H1 (cell line): Measurements from ENCODE around the gene PNPLA3. TPM values are rescaled to one million over a fixed set of nuclear protein-coding genes. Genes with fewer than 3 reads are reported as not detected.

Experiments used
- CTCF ChIA-PET: fragments of 300-600 bp; sonication (Branson Sonifier 250); formaldehyde crosslinking; loops from one replicate; lab custom pipeline; 2021; ENCODE audit not compliant: partially characterized antibody; lab: Charles Lee
- POLR2A ChIA-PET: fragments of 300-600 bp; sonication (Branson Sonifier 250); formaldehyde crosslinking; loops from one replicate; lab custom pipeline; 2021; ENCODE audit warnings: inconsistent platforms; ENCODE audit not compliant: partially characterized antibody; lab: Charles Lee
- DNase-seq, 2 experiments: peaks; one replicate each; pipeline versions ENCODE4 v3.0.0 to v3.0.0-alpha.2; 2010 to 2022; ENCODE audit warnings: low spot score in 2 of 2, low read depth in 1 of 2, mixed read lengths in 1 of 2
- FAIRE-seq: peaks from 2 replicates; lab custom pipeline; 2011; peaks lifted over from hg19 to GRCh38; lab: Jason Lieb, UNC
- H2AFZ ChIP-seq: 2 replicates; pipeline ENCODE4 v1.8.1; 2012; ENCODE audit warnings: low read length, inconsistent platforms
- H2AK5ac ChIP-seq: 2 replicates; pipeline ENCODE4 v1.6.1; 2013; ENCODE audit warnings: low read depth, low read length
- H2BK120ac ChIP-seq: replicated peaks from 2 replicates; pipeline ENCODE3; 2013; ENCODE audit warnings: low read depth, low read length, inconsistent platforms
- H2BK12ac ChIP-seq: 2 replicates; pipeline ENCODE4 v1.6.1; 2013; ENCODE audit warnings: low read depth, low read length
- H2BK15ac ChIP-seq: 2 replicates; pipeline ENCODE4 v1.6.1; 2013; ENCODE audit warnings: low read length
- H2BK20ac ChIP-seq: 2 replicates; pipeline ENCODE4 v1.6.1; 2013; ENCODE audit warnings: low read length
- H2BK5ac ChIP-seq: 2 replicates; pipeline ENCODE4 v1.6.1; 2013; ENCODE audit warnings: low read depth, low read length
- H3K14ac ChIP-seq: 2 replicates; pipeline ENCODE4 v1.6.1; 2013; ENCODE audit warnings: inconsistent platforms; ENCODE audit not compliant: insufficient read length
- H3K18ac ChIP-seq: 2 replicates; pipeline ENCODE4 v1.6.1; 2013; ENCODE audit warnings: low read length; ENCODE audit errors: extremely low read depth
- H3K23ac ChIP-seq: 2 replicates; pipeline ENCODE4 v1.6.1; 2013; ENCODE audit warnings: inconsistent platforms; ENCODE audit not compliant: insufficient read length
- H3K23me2 ChIP-seq: 2 replicates; pipeline ENCODE4 v1.6.1; 2013; ENCODE audit warnings: low read depth, low read length
- H3K27ac ChIP-seq: 2 replicates; pipeline ENCODE4 v1.6.1; 2011; ENCODE audit warnings: low read depth, low read length, inconsistent platforms
- H3K27me3 ChIP-seq, 4 experiments: replicated peaks in 1 of 4; 1 replicate in 1 of 4; 2 replicates in 3 of 4; pipeline versions ENCODE4 v1.6.1 to v1.8.1; 2011 to 2013; ENCODE audit warnings: low read length in 3 of 4, mild to moderate bottlenecking in 3 of 4, inconsistent platforms in 2 of 4, mixed read lengths in 2 of 4, moderate library complexity in 1 of 4; ENCODE audit not compliant: control insufficient read depth in 3 of 4, insufficient read depth in 3 of 4; ENCODE audit errors: extremely low read depth in 1 of 4
- H3K36me3 ChIP-seq, 4 experiments: 2 replicates each; pipeline versions ENCODE4 v1.6.1 to v1.8.1; 2011 to 2013; ENCODE audit warnings: mild to moderate bottlenecking in 4 of 4, low read length in 3 of 4, moderate library complexity in 2 of 4, control low read depth in 1 of 4, inconsistent platforms in 1 of 4; ENCODE audit not compliant: insufficient read depth in 4 of 4, control insufficient read depth in 2 of 4
- H3K4ac ChIP-seq: replicated peaks from 2 replicates; pipeline ENCODE3; 2013; ENCODE audit warnings: low read length, low read depth, mixed read lengths, inconsistent platforms; ENCODE audit not compliant: insufficient read length
- H3K4me1 ChIP-seq, 4 experiments: replicated peaks in 1 of 4; 1 replicate in 1 of 4; 2 replicates in 3 of 4; pipeline versions ENCODE4 v1.6.1 to v1.8.1; 2011 to 2013; ENCODE audit warnings: low read length in 3 of 4, inconsistent platforms in 2 of 4, mixed read lengths in 1 of 4; ENCODE audit not compliant: insufficient read depth in 4 of 4, control insufficient read depth in 3 of 4
- H3K4me2 ChIP-seq, 2 experiments: 2 replicates each; pipeline versions ENCODE4 v1.6.1 to v1.8.1; 2011 to 2013; ENCODE audit warnings: low read depth in 2 of 2, low read length in 2 of 2, control low read depth in 1 of 2, inconsistent platforms in 1 of 2, mild to moderate bottlenecking in 1 of 2; ENCODE audit not compliant: insufficient read depth in 1 of 2
- H3K4me3 ChIP-seq, 4 experiments: fragments of 200-600, 300-600 bp in 1 of 4; sonication (generic), shearing (Covaris generic), sonication (Bioruptor Twin) in 1 of 4; 2 replicates each; pipeline versions ENCODE4 v1.5.1 to v1.8.1; 2011 to 2016; ENCODE audit warnings: low read length in 4 of 4, low read depth in 3 of 4, control low read depth in 2 of 4, inconsistent platforms in 2 of 4, mild to moderate bottlenecking in 2 of 4, mixed read lengths in 1 of 4, moderate library complexity in 1 of 4; ENCODE audit not compliant: insufficient read depth in 2 of 4; ENCODE audit errors: extremely low read depth in 1 of 4
- H3K56ac ChIP-seq: replicated peaks from 2 replicates; pipeline ENCODE3; 2013; ENCODE audit warnings: low read depth, mild to moderate bottlenecking, mixed read lengths, low read length, inconsistent platforms; ENCODE audit not compliant: insufficient read length
- H3K79me1 ChIP-seq: 2 replicates; pipeline ENCODE4 v1.6.1; 2013; ENCODE audit warnings: low read depth, low read length, control low read depth
- H3K79me2 ChIP-seq, 2 experiments: 2 replicates each; pipeline versions ENCODE4 v1.6.1 to v1.8.1; 2012 to 2013; ENCODE audit warnings: low read length in 2 of 2, mild to moderate bottlenecking in 2 of 2, inconsistent platforms in 1 of 2; ENCODE audit not compliant: insufficient read depth in 2 of 2, control insufficient read depth in 1 of 2
- H3K9ac ChIP-seq, 4 experiments: replicated peaks in 1 of 4; 1 replicate in 1 of 4; 2 replicates in 3 of 4; pipeline versions ENCODE4 v1.6.1 to v1.8.1; 2011 to 2013; ENCODE audit warnings: low read depth in 3 of 4, low read length in 3 of 4, control low read depth in 2 of 4, mild to moderate bottlenecking in 2 of 4, moderate library complexity in 2 of 4, inconsistent platforms in 1 of 4; ENCODE audit errors: extremely low read depth in 1 of 4
- H3K9me3 ChIP-seq, 2 experiments: 2 replicates each; pipeline versions ENCODE4 v1.6.1 to v1.8.1; 2012 to 2013; ENCODE audit warnings: mild to moderate bottlenecking in 2 of 2, moderate library complexity in 2 of 2, control low read depth in 1 of 2, inconsistent platforms in 1 of 2, low read depth in 1 of 2, low read length in 1 of 2, mixed read lengths in 1 of 2; ENCODE audit not compliant: insufficient read depth in 2 of 2
- H4K20me1 ChIP-seq, 2 experiments: replicated peaks in 1 of 2; 2 replicates each; pipeline versions ENCODE3 to v1.8.1; 2011 to 2013; ENCODE audit warnings: inconsistent platforms in 2 of 2, low read length in 2 of 2, mild to moderate bottlenecking in 1 of 2; ENCODE audit not compliant: insufficient read depth in 2 of 2, control insufficient read depth in 1 of 2
- H4K5ac ChIP-seq: 2 replicates; pipeline ENCODE4 v1.6.1; 2013; ENCODE audit warnings: low read length, low read depth, mixed read lengths, inconsistent platforms; ENCODE audit not compliant: insufficient read length
- H4K8ac ChIP-seq: 2 replicates; pipeline ENCODE4 v1.8.0; 2013; ENCODE audit warnings: mild to moderate bottlenecking, moderate library complexity, low read length, inconsistent platforms; ENCODE audit not compliant: insufficient read depth; ENCODE audit errors: extremely low read depth
- H4K91ac ChIP-seq: replicated peaks from 2 replicates; pipeline ENCODE3; 2013; ENCODE audit warnings: low read length, mixed read lengths, inconsistent platforms; ENCODE audit not compliant: insufficient read length
- SRF ChIP-seq: IDR thresholded peaks from 2 replicates; pipeline ENCODE4 v1.6.1; 2011; ENCODE audit warnings: mild to moderate bottlenecking, low read depth, low read length, moderate library complexity
- WGBS, 2 experiments: shearing (Covaris generic) in 1 of 2; methylation state at CpG; one replicate each; pipeline versions ENCODE4 v1.1.6 to v1.1.7; 2013 to 2015; ENCODE audit warnings: low lambda C conversion rate in 2 of 2, mixed read lengths in 2 of 2, inconsistent platforms in 1 of 2, low coverage in 1 of 2, missing lambda C conversion rate in 1 of 2; ENCODE audit not compliant: insufficient replicate concordance in 2 of 2, insufficient coverage in 1 of 2, insufficient read length in 1 of 2; ENCODE audit errors: extremely low coverage in 1 of 2, missing lambda C conversion rate in 1 of 2; 5-methylcytosine and 5-hydroxymethylcytosine counted together
- polyA plus RNA-seq, 7 experiments: library from polyadenylated mRNA; depleted of rRNA in 3 of 7; stranded (reverse) in 5 of 7; unstranded in 2 of 7; fragments of >200 nt in 5 of 7; fragments of 200-250 nt in 2 of 7; gene quantifications; 1 replicate in 5 of 7; 2 replicates in 1 of 7; 4 replicates in 1 of 7; pipeline versions ENCODE4 v1.2.1 to v1.2.3, GENCODE V29; 2011 to 2013; ENCODE audit warnings: missing spikeins in 2 of 7, mixed read lengths in 2 of 7
- total RNA-seq: library from RNA; stranded (reverse); fragmentation: NEBNext Ultra II Directional; extraction: Animal tissue kit (Norgen Biotek cat#: 25700); gene quantifications from 2 replicates; pipeline ENCODE4 v1.2.1, GENCODE V29; 2021
- TF ChIP-seq, protein P1 (sequence below), 3 experiments: IDR thresholded peaks; 1 replicate in 2 of 3; 2 replicates in 1 of 3; pipeline versions ENCODE4 v1.5.1 to v1.6.1; 2011; ENCODE audit warnings: low read length in 3 of 3, mild to moderate bottlenecking in 3 of 3, inconsistent platforms in 2 of 3, low read depth in 1 of 3, moderate library complexity in 1 of 3; ENCODE audit not compliant: insufficient read depth in 1 of 3; ENCODE audit errors: control extremely low read depth in 1 of 3

Gene PNPLA3
- total and polyA plus RNA-seq, 2 of the 8 experiments (the other 6 are each of a cell fraction or from before 2014, with no cell fraction given), result 17.5 to 23.4 TPM

DNA sequence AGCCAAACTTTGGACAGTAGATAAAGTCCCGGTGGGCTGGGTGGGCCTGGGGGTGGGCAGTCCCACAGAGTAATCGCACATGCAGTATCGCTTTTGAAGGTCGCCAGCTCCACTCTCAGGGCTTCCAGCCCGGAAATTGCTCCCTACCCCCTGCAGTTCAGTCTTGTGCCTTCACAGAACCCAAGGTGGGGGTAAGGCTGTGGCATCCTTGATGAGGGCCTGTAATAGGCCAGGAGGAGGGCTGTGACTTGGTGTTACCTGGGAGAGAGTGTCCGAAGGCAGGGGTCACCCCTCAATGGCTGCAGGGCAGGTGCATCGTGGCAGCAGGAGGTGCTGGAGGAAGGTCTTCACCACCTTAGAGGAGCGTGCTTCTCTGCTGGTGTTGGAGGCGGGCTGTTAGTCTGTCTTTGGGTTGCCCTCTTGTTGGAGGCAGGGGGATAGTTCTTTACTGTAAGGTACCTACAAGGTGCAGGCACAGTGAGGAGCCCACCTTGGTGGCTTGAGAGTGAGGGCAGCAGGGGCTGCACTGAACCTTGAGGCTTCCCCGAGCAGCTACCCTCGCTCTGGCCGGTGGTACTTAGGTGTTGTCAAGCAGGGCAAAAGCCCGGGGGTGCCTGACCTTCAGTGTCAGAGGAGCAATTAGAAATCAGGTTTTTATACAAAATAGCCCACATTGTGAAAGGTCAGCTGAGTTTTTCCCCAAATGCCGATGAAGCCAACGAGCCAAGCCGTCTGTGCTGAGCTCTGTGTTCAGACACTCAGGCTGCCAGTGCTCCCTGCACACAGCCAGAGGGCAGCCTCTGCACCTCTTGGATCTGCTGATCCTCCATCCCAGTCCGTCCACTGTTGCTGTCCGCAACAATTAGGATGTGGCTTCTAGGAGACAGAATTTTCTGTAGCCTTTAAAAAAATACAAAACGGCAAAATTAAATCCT, 53.5 kb downstream of the PNPLA3 start:
- Histone ChIP-seq H3K27me3 (no peaks in the 10 kb centered on the region), H2BK15ac (no peak overlapping the region), H2AK5ac (no peak overlapping the region), H2BK20ac (no peak overlapping the region), H4K20me1 (peaks cover 0 to 3% of the 10 kb centered on the region in 2 experiments), H3K9ac (no peak overlapping the region), H4K8ac (no peak overlapping the region), H4K91ac (no peak overlapping the region), H3K27ac (no peak overlapping the region), H2AFZ (no peak overlapping the region), H3K14ac (no peak overlapping the region), H3K9me3 (no peaks in the 10 kb centered on the region), H3K36me3 (peaks cover 11 to 55% (median 36%) of the 10 kb centered on the region in 4 experiments; a peak in 6 of 8 replicates), H3K79me1 (no peaks in the 10 kb centered on the region), H3K23ac (no peak overlapping the region), H3K23me2 (peaks cover 3% of the 10 kb centered on the region; the same call in 1 of the 2 replicates), H2BK5ac (no peak overlapping the region), H2BK12ac (no peak overlapping the region), H2BK120ac (no peak overlapping the region), H3K56ac (no peak overlapping the region), H3K4ac (no peak overlapping the region), H3K4me1 (no peaks in the 10 kb centered on the region), H3K4me2 (no peak overlapping the region), H3K79me2 (no peaks in the 10 kb centered on the region), H4K5ac (no peak overlapping the region), H3K4me3 (no peak overlapping the region), H3K18ac (no peak overlapping the region)
- 93% methylated on average over 16 of the region's 19 CpGs; no CpG with 5 or more reads in 1 of the 2 experiments for WGBS, 2 experiments
- POLR2A ChIA-PET, result interaction anchor here (0.6 to 1.5 kb wide), 2 partner anchors 16 to 265 kb away, joined by 3 read pairs; no protein-coding TSS in a partner anchor
- FAIRE-seq (no peak), DNase-seq (no peak)
- CTCF ChIA-PET, result interaction anchor here (1.0 to 2.7 kb wide), 4 partner anchors 17 to 647 kb away, joined by 4 to 12 read pairs (median 5); no protein-coding TSS in a partner anchor
- TF ChIP-seq, protein P1, sequence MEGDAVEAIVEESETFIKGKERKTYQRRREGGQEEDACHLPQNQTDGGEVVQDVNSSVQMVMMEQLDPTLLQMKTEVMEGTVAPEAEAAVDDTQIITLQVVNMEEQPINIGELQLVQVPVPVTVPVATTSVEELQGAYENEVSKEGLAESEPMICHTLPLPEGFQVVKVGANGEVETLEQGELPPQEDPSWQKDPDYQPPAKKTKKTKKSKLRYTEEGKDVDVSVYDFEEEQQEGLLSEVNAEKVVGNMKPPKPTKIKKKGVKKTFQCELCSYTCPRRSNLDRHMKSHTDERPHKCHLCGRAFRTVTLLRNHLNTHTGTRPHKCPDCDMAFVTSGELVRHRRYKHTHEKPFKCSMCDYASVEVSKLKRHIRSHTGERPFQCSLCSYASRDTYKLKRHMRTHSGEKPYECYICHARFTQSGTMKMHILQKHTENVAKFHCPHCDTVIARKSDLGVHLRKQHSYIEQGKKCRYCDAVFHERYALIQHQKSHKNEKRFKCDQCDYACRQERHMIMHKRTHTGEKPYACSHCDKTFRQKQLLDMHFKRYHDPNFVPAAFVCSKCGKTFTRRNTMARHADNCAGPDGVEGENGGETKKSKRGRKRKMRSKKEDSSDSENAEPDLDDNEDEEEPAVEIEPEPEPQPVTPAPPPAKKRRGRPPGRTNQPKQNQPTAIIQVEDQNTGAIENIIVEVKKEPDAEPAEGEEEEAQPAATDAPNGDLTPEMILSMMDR (IDR thresholded peaks at IDR 0.05; ENCODE audit: control extremely low read depth in 1 of 3, insufficient read depth in 1 of 3, low read depth in 1 of 3, low read length in 3 of 3), result peak in 2 of 3 experiments; percentile 2 to 32; a peak in 2 of 4 replicates
- no peak for TF ChIP-seq SRF
